BLaER1 (cell line): ENCODE measurements around the gene ITPK1.

ENCODE experiments used
- H3K27ac ChIP-seq: shearing (Covaris generic); formaldehyde crosslinking; 2 replicates; pipeline ENCODE4 v1.8.1; 2022
- H3K27me3 ChIP-seq: shearing (Covaris generic); formaldehyde crosslinking; 2 replicates; pipeline ENCODE4 v1.8.1; 2022
- H3K36me3 ChIP-seq: shearing (Covaris generic); formaldehyde crosslinking; 2 replicates; pipeline ENCODE4 v1.8.1; 2022
- H3K4me1 ChIP-seq: shearing (Covaris generic); formaldehyde crosslinking; 2 replicates; pipeline ENCODE4 v1.8.1; 2022
- H3K4me2 ChIP-seq: shearing (Covaris generic); formaldehyde crosslinking; 2 replicates; pipeline ENCODE4 v1.8.1; 2022
- H3K4me3 ChIP-seq: shearing (Covaris generic); formaldehyde crosslinking; 2 replicates; pipeline ENCODE4 v1.8.1; 2022
- H3K9ac ChIP-seq: shearing (Covaris generic); formaldehyde crosslinking; 2 replicates; pipeline ENCODE4 v1.8.1; 2022
- H3K9me3 ChIP-seq: shearing (Covaris generic); formaldehyde crosslinking; 2 replicates; pipeline ENCODE4 v1.8.1; 2022
- H4K20me1 ChIP-seq: shearing (Covaris generic); formaldehyde crosslinking; 2 replicates; pipeline ENCODE4 v1.8.1; 2022
- Cebpa-rat ChIP-seq: shearing (Covaris generic); IDR thresholded peaks from 2 replicates; pipeline ENCODE4 v1.8.1; 2022

ITPK1 gene

GRCh38 chr14:93056166-93056839 is 59.4 kb downstream of the ITPK1 start:
- peaks cover 57% of the 10 kb centered on the region for H3K4me1 ChIP-seq
- peaks cover 8% of the 10 kb centered on the region; the same call in 1 of the 2 replicates for H3K36me3 ChIP-seq
- H4K20me1 ChIP-seq = 0 out of 2 replicates have a peak, but pooled peaks cover 7% of the 10 kb centered on the region
- H3K4me3 ChIP-seq = no peak overlapping the region
- TF ChIP-seq Cebpa-rat = no peak
- no peak overlapping the region for H3K9ac ChIP-seq
- H3K4me2 ChIP-seq = no peak overlapping the region
- no peaks in the 10 kb centered on the region for H3K9me3 ChIP-seq
- H3K27ac ChIP-seq = 0 out of 2 replicates have a peak overlapping the region, but pooled peaks have one; percentile 3
- no peaks in the 10 kb centered on the region for H3K27me3 ChIP-seq

GRCh38 chr14:93055651-93056115 is 60.0 kb downstream of the ITPK1 start:
- Histone ChIP-seq H4K20me1 (0 out of 2 replicates have a peak, but pooled peaks cover 7% of the 10 kb centered on the region), H3K27me3 (no peaks in the 10 kb centered on the region), H3K36me3 (peaks cover 8% of the 10 kb centered on the region; the same call in 1 of the 2 replicates), H3K4me1 (peaks cover 51% of the 10 kb centered on the region), H3K27ac (no peak overlapping the region), H3K9me3 (no peaks in the 10 kb centered on the region), H3K4me3 (no peak overlapping the region), H3K4me2 (no peak overlapping the region), H3K9ac (no peak overlapping the region)
- no peak for TF ChIP-seq Cebpa-rat

GRCh38 chr14:93054876-93055275 is 60.8 kb downstream of the ITPK1 start:
- Histone ChIP-seq H3K27ac (no peak overlapping the region), H3K36me3 (peaks cover 8% of the 10 kb centered on the region; the same call in 1 of the 2 replicates), H3K27me3 (no peaks in the 10 kb centered on the region), H3K4me3 (no peak overlapping the region), H3K4me1 (peaks cover 43% of the 10 kb centered on the region), H3K9ac (no peak overlapping the region), H3K9me3 (no peaks in the 10 kb centered on the region), H3K4me2 (no peak overlapping the region), H4K20me1 (0 out of 2 replicates have a peak, but pooled peaks cover 7% of the 10 kb centered on the region)
- TF ChIP-seq Cebpa-rat = no peak

- 0 out of 2 replicates have a peak, but pooled peaks cover 7% of the 10 kb centered on the region for H4K20me1 ChIP-seq
- H3K4me1 ChIP-seq = peaks cover 41% of the 10 kb centered on the region
- H3K9ac ChIP-seq = no peak overlapping the region
- no peaks in the 10 kb centered on the region for H3K27me3 ChIP-seq
- no peaks in the 10 kb centered on the region for H3K9me3 ChIP-seq
- peak overlapping the region; percentile 14; the same call in 1 of the 2 replicates for H3K27ac ChIP-seq
- H3K36me3 ChIP-seq = peaks cover 11% of the 10 kb centered on the region; the same call in 1 of the 2 replicates
- TF ChIP-seq Cebpa-rat = no peak
- H3K4me2 ChIP-seq = peak overlapping the region; percentile 45
- no peak overlapping the region for H3K4me3 ChIP-seq
These were observed 61.7 kb downstream of the ITPK1 start for GRCh38 chr14:93054006-93054405.

- Histone ChIP-seq H3K4me1 (peaks cover 34% of the 10 kb centered on the region), H3K27ac (no peak overlapping the region)
- TF ChIP-seq Cebpa-rat = no peak
These were observed 63.9 kb downstream of the ITPK1 start for GRCh38 chr14:93051600-93052546.

GRCh38 chr14:93050761-93051160 is 65.0 kb downstream of the ITPK1 start:
- H3K9me3 ChIP-seq = no peaks in the 10 kb centered on the region
- peaks cover 30% of the 10 kb centered on the region for H3K4me1 ChIP-seq
- no peak overlapping the region for H3K27ac ChIP-seq
- H3K27me3 ChIP-seq = no peaks in the 10 kb centered on the region
- no peak overlapping the region for H3K4me2 ChIP-seq
- H3K9ac ChIP-seq = no peak overlapping the region
- H3K4me3 ChIP-seq = no peak overlapping the region
- peaks cover 16% of the 10 kb centered on the region; the same call in 1 of the 2 replicates for H3K36me3 ChIP-seq
- TF ChIP-seq Cebpa-rat = no peak
- H4K20me1 ChIP-seq = no peaks in the 10 kb centered on the region

More at GRCh38 chr14:93051600-93052546, 63.9 kb downstream of the ITPK1 start:
- no peak overlapping the region for H3K4me2 ChIP-seq
- no peak overlapping the region for H3K4me3 ChIP-seq
- H3K36me3 ChIP-seq = peaks cover 23% of the 10 kb centered on the region; the same call in 1 of the 2 replicates
- no peaks in the 10 kb centered on the region for H3K27me3 ChIP-seq
- H3K9me3 ChIP-seq = no peaks in the 10 kb centered on the region
- H3K9ac ChIP-seq = no peak overlapping the region
- no peaks in the 10 kb centered on the region for H4K20me1 ChIP-seq

GRCh38 chr14:93049867-93050331 is 65.8 kb downstream of the ITPK1 start:
- TF ChIP-seq Cebpa-rat = no peak
- no peak overlapping the region for H3K9ac ChIP-seq
- no peaks in the 10 kb centered on the region for H4K20me1 ChIP-seq
- H3K4me3 ChIP-seq = no peak overlapping the region
- peaks cover 36% of the 10 kb centered on the region for H3K4me1 ChIP-seq
- no peaks in the 10 kb centered on the region for H3K27me3 ChIP-seq
- no peaks in the 10 kb centered on the region for H3K9me3 ChIP-seq
- H3K27ac ChIP-seq = no peak overlapping the region
- no peak overlapping the region for H3K4me2 ChIP-seq
- H3K36me3 ChIP-seq = peaks cover 15% of the 10 kb centered on the region; the same call in 1 of the 2 replicates

GRCh38 chr14:93049315-93049714 is 66.4 kb downstream of the ITPK1 start:
- no peak for TF ChIP-seq Cebpa-rat
- no peak overlapping the region for H3K9ac ChIP-seq
- peaks cover 15% of the 10 kb centered on the region; the same call in 1 of the 2 replicates for H3K36me3 ChIP-seq
- H3K27ac ChIP-seq = no peak overlapping the region
- no peaks in the 10 kb centered on the region for H3K27me3 ChIP-seq
- peaks cover 3% of the 10 kb centered on the region; the same call in 1 of the 2 replicates for H4K20me1 ChIP-seq
- H3K9me3 ChIP-seq = no peaks in the 10 kb centered on the region
- H3K4me1 ChIP-seq = peaks cover 36% of the 10 kb centered on the region
- H3K4me2 ChIP-seq = no peak overlapping the region
- H3K4me3 ChIP-seq = no peak overlapping the region

GRCh38 chr14:93048843-93049242 is 66.9 kb downstream of the ITPK1 start:
- H3K4me1 ChIP-seq = peaks cover 36% of the 10 kb centered on the region
- no peak overlapping the region for H3K4me3 ChIP-seq
- H3K4me2 ChIP-seq = no peak overlapping the region
- H3K36me3 ChIP-seq = peaks cover 15% of the 10 kb centered on the region; the same call in 1 of the 2 replicates
- H3K9ac ChIP-seq = no peak overlapping the region
- no peak for TF ChIP-seq Cebpa-rat
- H3K27ac ChIP-seq = no peak overlapping the region
- no peaks in the 10 kb centered on the region for H3K9me3 ChIP-seq
- H3K27me3 ChIP-seq = no peaks in the 10 kb centered on the region
- H4K20me1 ChIP-seq = peaks cover 5% of the 10 kb centered on the region; the same call in 1 of the 2 replicates
